IPS-18c (cell line): ENCODE data around the gene RRAGD.

Experiments
- H3K4me3 ChIP-seq: 2 replicates; pipeline ENCODE4 v1.7.0; 2013; ENCODE audit warnings: low read depth, mild to moderate bottlenecking, low read length, moderate library complexity; ENCODE audit not compliant: insufficient read depth
- H3K9me3 ChIP-seq: one replicate; pipeline ENCODE4 v1.6.1; 2013; ENCODE audit warnings: mild to moderate bottlenecking, low read length, moderate library complexity; ENCODE audit not compliant: control insufficient read depth, insufficient read depth

Gene RRAGD

GRCh38 chr6:89321131-89321970 lies 90.7 kb downstream of the RRAGD start:
- Histone ChIP-seq H3K4me3 (no peak overlapping the region), H3K9me3 (no peaks in the 10 kb centered on the region)

DNA sequence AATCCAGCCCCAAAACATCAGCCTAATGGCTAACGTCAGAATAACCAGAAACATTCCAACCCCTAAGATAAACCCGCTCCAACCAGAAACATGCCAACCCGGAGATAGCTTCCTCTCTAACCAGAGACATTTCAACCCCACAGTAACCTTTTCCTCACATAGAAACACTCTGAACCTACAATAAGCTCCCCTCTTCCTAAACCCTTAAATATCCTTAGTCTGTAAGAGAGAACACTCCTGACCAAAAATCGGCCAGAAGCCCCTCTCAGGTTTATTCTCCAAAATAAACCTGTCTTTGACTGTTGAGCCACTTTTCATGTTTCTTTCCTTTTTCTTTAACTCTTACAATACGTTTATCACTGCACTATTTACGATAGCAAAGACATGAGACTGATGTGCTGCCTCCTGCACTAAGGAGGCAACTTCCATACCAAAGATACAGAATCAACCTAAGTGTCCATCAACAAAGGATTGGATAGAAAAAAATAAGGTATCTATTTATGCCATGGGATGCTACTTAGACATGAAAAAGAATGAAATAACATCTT lies 92.0 kb downstream of the RRAGD start:
- no peaks in the 10 kb centered on the region for H3K9me3 ChIP-seq
- H3K4me3 ChIP-seq: no peak overlapping the region

DNA sequence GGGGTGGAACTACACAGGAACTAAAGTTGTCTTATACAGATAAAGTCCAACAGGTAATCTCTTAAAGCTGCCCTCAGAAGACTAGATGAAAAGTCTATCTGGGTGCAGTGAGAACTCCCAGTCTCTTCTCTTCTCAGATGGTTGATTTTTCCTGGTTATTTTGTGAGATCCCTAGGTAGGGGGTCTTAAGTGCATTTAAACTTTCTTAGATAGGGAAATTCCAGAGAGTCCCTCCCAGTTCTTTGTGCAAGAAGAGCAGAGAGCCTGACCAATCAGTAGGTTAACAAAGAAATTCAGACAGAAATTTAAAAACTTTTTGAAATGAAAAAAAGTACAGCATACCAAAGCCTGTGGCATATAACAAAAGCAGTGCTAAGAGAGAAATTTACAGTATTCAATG lies 95.0 kb downstream of the RRAGD start:
- Histone ChIP-seq H3K9me3 (no peaks in the 10 kb centered on the region), H3K4me3 (no peak overlapping the region)

GRCh38 chr6:89315249-89315885 lies 96.7 kb downstream of the RRAGD start, which contains the start of gene GABRR2:
Gene GABRR2 (minus strand): TSS chr6:89315299. CDS start chr6:89315165, 134 bp downstream.
- H3K9me3 ChIP-seq: no peaks in the 10 kb centered on the region
- no peak within 1 kb of the TSS for H3K4me3 ChIP-seq

DNA sequence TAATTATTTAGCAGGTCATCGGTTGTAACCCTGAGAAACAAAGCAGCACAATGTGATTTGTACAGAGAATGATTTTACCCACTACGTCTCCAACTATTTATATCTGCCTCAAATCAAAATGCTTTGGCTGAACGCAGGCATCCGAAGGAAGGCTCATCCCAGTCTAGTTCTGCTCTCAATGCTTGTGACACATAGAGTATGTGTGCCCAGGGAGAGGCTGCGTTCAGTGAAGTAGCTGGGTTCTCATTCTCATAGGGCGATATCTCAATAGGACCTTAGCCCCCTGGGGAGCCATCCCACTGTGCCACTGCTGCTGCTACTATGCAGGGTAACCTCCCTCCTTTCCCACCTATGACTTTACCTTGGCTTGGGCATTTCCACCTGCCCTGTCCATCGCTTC lies 97.4 kb downstream of the RRAGD start:
- no peaks in the 10 kb centered on the region for H3K9me3 ChIP-seq
- no peak overlapping the region for H3K4me3 ChIP-seq
